Activated CD4-positive, CD25-positive, alpha-beta regulatory T cell (primary cell): ENCODE results near the gene CFAP298.
"Not testable (repeated sequence)": the region's sequence is repeated elsewhere in the genome, so short reads cannot be mapped to it uniquely, and the experiment has no call there.

Source experiments
- DNase-seq, 4 experiments: peaks; one replicate each; lab custom pipeline; 2025; lab: John Stamatoyannopoulos, UW

The CFAP298 gene

DNA sequence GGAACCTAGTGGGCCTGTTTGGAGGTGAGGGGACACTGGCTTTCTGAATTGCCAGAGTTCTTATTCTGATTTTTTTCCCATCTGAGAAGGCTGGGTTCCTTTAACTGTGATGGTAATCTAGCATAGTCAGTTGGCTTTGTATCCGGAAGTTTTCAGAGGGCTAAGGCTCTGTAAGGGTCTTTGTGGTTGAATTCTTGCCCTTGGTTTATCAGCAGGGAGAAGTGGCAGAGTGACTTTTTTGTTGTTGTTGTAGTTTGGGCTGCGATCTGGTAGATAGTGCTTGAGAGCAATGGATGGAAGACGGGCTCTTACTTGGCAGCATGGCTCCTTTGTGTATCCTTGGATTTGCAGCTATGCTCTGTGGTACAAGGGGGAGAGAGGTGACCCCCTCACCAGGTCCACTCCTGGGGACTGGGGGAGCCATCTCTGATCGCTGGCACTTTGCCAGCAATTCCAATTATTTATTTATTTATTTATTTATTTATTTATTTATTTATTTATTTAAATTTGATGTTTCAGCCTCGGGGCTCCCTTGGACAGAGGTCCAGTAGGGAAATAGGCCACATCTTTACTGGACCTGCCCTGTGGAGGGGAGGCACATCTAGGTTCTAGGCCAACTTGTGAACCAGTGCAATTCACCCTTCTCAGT lies 45.3 kb downstream of the CFAP298 start:
- no peak for DNase-seq

DNA sequence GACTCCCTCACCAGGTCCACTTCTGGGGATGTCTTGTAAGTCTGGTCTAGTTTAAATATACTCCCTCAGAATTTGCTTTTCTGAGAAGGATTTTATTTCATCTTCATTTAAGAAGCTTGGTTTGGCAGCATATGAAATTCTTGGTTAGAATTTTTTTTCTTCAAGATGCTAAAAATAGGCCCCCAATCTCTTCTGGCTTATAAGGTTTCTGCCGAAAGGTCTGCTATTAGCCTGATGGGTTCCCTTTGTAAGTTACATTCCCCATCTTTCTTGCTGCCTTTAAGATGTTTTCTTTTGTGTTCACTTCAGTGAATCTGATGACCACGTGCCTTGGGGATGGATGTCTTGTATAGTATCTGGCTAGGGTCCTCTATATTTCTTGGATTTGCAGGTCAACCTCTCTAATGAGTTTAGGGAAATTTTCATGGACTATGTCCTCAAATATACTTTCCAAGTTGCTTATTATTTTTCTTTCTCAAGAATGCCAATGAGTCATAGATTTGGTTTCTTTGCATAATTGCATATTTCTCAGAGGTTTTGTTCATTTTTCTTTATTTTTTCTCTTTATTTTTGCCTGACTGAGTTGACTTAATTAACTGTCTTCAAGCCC lies 46.2 kb downstream of the CFAP298 start:
- DNase-seq: no peak

GRCh38 chr21:32562915-32563314 lies 49.3 kb downstream of the CFAP298 start:
- DNase-seq: no peak

DNA sequence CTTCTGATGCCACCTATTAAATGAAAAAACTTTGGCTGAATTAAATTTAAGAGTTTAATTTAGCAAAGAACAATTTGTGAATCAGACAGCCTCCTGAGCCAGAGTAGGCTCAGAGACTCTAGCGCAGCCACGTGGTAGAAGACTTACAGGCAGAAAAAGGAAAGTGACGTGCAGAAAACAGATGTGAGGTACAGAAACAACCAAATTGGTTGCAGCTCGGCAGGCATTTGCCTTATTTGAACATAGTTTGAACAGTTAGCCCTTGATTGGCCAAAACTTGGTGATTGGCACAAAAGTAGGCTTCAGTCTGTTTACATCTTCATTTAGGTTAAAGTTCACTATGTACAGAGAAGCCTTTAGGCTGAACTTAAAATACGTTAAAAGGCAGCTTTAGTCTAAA lies 49.8 kb downstream of the CFAP298 start:
- no peak for DNase-seq

DNA sequence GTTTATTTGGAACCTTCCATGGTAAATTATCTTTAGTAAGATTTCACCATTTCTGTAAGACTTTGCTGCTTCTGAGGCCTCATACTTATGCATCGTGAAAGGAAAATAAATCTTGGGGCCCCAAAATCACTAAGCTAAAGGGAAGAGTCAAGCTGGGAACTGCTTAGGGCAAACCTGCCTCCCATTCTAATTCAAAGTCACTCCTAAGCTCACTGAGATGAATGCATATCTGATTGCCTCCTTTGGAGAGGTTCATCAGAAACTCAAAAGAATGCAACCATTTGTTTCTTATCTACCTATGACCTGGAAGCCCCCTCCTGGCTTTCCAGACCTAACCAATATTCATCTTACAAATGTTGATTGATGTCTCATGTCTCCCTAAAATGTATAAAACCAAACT lies 50.7 kb downstream of the CFAP298 start:
- DNase-seq: not testable (repeated sequence)

- no peak for DNase-seq
Observed at GRCh38 chr21:32560896-32561295, 51.3 kb downstream of the CFAP298 start.

- no peak for DNase-seq
Observed at GRCh38 chr21:32559006-32559610, 53.1 kb downstream of the CFAP298 start.

- DNase-seq: no peak
Observed at GRCh38 chr21:32558106-32558505, 54.1 kb downstream of the CFAP298 start.

DNA sequence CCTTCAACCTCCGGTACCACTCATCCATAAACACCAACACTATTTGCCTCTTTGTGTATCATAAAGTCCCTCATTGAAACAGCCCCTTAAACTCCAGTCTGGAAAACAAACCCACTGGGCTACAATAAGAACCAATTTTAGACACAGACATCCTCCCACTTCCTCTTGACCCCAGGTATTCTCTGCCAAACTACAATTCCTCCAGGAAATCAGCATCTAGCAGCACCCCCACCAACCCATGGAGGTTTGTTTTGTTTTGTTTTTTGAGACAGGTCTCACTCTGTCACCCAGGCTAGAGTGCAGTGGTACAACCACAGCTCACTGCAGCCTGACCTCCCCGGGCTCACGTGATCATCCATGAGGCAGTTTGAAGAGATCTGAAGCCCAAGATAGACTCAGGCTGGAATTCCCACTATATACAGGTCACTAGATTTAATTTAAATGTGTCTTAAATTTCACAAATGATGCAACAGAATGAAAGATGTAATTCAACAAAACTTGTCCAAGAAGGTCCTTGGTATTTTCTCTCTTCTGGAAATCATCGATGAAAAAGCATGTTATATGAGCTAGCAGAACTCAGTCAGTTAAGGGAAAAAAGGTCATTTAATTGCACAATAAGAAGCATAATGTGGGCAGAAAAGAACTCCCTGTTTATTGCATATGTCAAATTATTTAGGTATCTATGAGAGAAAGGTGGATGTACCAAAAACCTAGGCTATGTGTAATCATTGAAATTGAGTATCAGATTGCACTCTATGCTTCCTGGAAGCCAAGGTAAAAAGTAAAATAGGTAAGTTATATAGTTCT lies 57.1 kb downstream of the CFAP298 start:
- no peak for DNase-seq

- no peak for DNase-seq
Observed at GRCh38 chr21:32549886-32550285, 62.3 kb downstream of the CFAP298 start.

DNA sequence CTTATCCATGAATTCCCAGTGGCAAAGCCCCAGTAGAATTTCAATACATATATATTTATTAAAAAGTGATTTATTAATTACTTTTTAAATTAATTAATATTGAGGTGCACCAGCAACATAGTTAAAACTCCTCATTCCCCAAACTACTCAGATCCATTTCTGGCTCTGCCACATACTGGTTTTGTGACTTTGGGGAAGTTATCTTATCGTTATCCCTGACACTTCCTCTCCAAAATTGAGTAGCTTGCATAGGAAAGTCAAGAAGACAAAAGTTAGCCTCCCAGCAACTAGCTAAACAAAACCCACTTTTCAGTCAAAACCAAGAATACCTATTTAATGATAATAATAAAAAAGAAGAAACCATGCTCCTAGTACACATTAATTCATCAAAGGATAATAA lies 62.7 kb downstream of the CFAP298 start:
- no peak for DNase-seq
